K562 (cell line): ENCODE measurements around the gene CAMK2G. TPM values are rescaled to one million over a fixed set of nuclear protein-coding genes. Genes with fewer than 3 reads are reported as not detected.
A peak's percentile ranks its signal among the peaks of the same experiment; 100 is the strongest.

Source experiments
- CBFA2T2 ChIP-seq: fragments of 450-650 bp; conservative IDR thresholded peaks from 2 replicates; pipeline ENCODE4 v1.6.1; 2017; ENCODE audit warnings: mild to moderate bottlenecking
- CBFA2T3 ChIP-seq: fragments of 450-650 bp; IDR thresholded peaks from 2 replicates; pipeline ENCODE4 v1.6.1; 2017
- GABPB1 ChIP-seq: sonication (generic); formaldehyde crosslinking; IDR thresholded peaks from 2 replicates; pipeline ENCODE4 v1.8.0; 2022; ENCODE audit warnings: mild to moderate bottlenecking, missing genetic modification reagents
- HIVEP1 ChIP-seq: fragments of 250-450 bp; sonication (Bioruptor Pico); IDR thresholded peaks from 2 replicates; pipeline ENCODE4 v1.4.0; 2020; ENCODE audit warnings: mild to moderate bottlenecking
- RBM17 ChIP-seq: fragments of 200-400 bp; formaldehyde crosslinking; IDR thresholded peaks from 2 replicates; pipeline ENCODE4 v1.6.1; 2017; ENCODE audit warnings: low read depth, mild to moderate bottlenecking, low read length, borderline replicate concordance
- ZNF212 ChIP-seq: fragments of 450-650 bp; formaldehyde crosslinking; IDR thresholded peaks from 2 replicates; pipeline ENCODE4 v1.4.0; 2020; ENCODE audit warnings: mild to moderate bottlenecking
- polyA plus RNA-seq, 8 experiments: library from polyadenylated mRNA; depleted of rRNA in 4 of 8; stranded (reverse) in 5 of 8; unstranded in 3 of 8; fragments of >200 nt; fragmentation: Nextera tagmentation in 2 of 8; fragmentation: Illumina TruSeq in 1 of 8; extraction: Ambion mirVana in 2 of 8; extraction: Trizol in 1 of 8; gene quantifications; 2 replicates each; pipeline versions ENCODE4 v1.2.1 to v1.2.3, GENCODE V29; 2011 to 2014; ENCODE audit warnings: inconsistent platforms in 1 of 8, missing spikeins in 1 of 8
- total RNA-seq, 7 experiments: library from RNA; depleted of rRNA in 6 of 7; stranded (reverse); fragments of >200 nt in 6 of 7; fragmentation: Illumina TruSeq in 2 of 7; extraction: Trizol in 2 of 7; gene quantifications; 2 replicates each; pipeline versions ENCODE4 v1.2.1 to v1.2.3, GENCODE V29; 2011 to 2021; ENCODE audit warnings: low replicate concordance in 1 of 7
- TF ChIP-seq, protein P1 (sequence below), 2 experiments: fragments of 450-650 bp in 1 of 2; sonication (generic) in 1 of 2; formaldehyde crosslinking in 1 of 2; IDR thresholded peaks; 2 replicates each; pipeline versions ENCODE4 v1.7.1 to v1.9.0; 2016 to 2022; ENCODE audit warnings: inconsistent platforms in 1 of 2, mild to moderate bottlenecking in 1 of 2, missing genetic modification reagents in 1 of 2
- TF ChIP-seq, protein P2 (sequence below), 3 experiments: IDR thresholded peaks in 2 of 3; conservative IDR thresholded peaks in 1 of 3; 2 replicates each; pipeline ENCODE4 v1.5.1; 2011 to 2012; ENCODE audit warnings: low read length in 3 of 3, mild to moderate bottlenecking in 3 of 3, control low read depth in 2 of 3, improper control_type of control experiment in 1 of 3, inconsistent platforms in 1 of 3, low read depth in 1 of 3, mixed read lengths in 1 of 3, moderate library complexity in 1 of 3; ENCODE audit not compliant: insufficient read depth in 2 of 3

Gene CAMK2G
- total and polyA plus RNA-seq, 9 of the 15 experiments (the other 6 are each of a cell fraction or from before 2014, with no cell fraction given): 9.0 to 37.9 (median 32.6) TPM

DNA sequence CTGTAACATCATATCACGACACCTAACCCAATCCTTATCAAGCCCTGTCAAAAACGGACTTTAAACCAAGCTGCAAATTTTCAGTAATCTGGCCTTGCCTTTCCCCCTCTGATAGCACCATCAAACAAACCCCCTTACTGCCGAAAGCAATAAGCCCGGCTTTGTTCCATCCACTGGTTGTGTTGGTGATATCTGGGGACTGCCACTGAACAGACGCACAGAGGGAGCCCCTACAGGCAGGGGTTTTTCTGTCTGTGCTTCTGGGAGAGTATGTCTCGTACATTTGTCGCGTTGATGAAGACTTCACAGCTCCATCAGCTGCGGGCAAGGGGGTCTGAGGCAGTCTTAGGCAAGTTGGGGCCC lies 36.0 kb upstream of the CAMK2G start (continued):
- TF ChIP-seq, protein P1, sequence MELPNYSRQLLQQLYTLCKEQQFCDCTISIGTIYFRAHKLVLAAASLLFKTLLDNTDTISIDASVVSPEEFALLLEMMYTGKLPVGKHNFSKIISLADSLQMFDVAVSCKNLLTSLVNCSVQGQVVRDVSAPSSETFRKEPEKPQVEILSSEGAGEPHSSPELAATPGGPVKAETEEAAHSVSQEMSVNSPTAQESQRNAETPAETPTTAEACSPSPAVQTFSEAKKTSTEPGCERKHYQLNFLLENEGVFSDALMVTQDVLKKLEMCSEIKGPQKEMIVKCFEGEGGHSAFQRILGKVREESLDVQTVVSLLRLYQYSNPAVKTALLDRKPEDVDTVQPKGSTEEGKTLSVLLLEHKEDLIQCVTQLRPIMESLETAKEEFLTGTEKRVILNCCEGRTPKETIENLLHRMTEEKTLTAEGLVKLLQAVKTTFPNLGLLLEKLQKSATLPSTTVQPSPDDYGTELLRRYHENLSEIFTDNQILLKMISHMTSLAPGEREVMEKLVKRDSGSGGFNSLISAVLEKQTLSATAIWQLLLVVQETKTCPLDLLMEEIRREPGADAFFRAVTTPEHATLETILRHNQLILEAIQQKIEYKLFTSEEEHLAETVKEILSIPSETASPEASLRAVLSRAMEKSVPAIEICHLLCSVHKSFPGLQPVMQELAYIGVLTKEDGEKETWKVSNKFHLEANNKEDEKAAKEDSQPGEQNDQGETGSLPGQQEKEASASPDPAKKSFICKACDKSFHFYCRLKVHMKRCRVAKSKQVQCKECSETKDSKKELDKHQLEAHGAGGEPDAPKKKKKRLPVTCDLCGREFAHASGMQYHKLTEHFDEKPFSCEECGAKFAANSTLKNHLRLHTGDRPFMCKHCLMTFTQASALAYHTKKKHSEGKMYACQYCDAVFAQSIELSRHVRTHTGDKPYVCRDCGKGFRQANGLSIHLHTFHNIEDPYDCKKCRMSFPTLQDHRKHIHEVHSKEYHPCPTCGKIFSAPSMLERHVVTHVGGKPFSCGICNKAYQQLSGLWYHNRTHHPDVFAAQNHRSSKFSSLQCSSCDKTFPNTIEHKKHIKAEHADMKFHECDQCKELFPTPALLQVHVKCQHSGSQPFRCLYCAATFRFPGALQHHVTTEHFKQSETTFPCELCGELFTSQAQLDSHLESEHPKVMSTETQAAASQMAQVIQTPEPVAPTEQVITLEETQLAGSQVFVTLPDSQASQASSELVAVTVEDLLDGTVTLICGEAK (IDR thresholded peaks at IDR 0.05): peak; percentile 25; the same call in 1 of the 2 replicates
- TF ChIP-seq, protein P1 (CRISPR knock-in tag; IDR thresholded peaks at IDR 0.05): no peak
- TF ChIP-seq HIVEP1 (CRISPR knock-in tag) (0 out of 2 replicates have a peak, but pooled peaks have one; percentile 68), CBFA2T3 (peak; percentile 64), CBFA2T2 (peak; percentile 27), ZNF212 (CRISPR knock-in tag) (0 out of 2 replicates have a peak, but pooled peaks have one; percentile 36), GABPB1 (CRISPR knock-in tag) (0 out of 2 replicates have a peak, but pooled peaks have one; percentile 10), RBM17 (no peak)
- TF ChIP-seq, protein P2, sequence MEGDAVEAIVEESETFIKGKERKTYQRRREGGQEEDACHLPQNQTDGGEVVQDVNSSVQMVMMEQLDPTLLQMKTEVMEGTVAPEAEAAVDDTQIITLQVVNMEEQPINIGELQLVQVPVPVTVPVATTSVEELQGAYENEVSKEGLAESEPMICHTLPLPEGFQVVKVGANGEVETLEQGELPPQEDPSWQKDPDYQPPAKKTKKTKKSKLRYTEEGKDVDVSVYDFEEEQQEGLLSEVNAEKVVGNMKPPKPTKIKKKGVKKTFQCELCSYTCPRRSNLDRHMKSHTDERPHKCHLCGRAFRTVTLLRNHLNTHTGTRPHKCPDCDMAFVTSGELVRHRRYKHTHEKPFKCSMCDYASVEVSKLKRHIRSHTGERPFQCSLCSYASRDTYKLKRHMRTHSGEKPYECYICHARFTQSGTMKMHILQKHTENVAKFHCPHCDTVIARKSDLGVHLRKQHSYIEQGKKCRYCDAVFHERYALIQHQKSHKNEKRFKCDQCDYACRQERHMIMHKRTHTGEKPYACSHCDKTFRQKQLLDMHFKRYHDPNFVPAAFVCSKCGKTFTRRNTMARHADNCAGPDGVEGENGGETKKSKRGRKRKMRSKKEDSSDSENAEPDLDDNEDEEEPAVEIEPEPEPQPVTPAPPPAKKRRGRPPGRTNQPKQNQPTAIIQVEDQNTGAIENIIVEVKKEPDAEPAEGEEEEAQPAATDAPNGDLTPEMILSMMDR (IDR thresholded peaks at IDR 0.05 in 2 of 3, conservative IDR thresholded peaks at IDR 0.05 in 1 of 3; ENCODE audit: insufficient read depth in 2 of 3, low read depth in 1 of 3, low read length in 3 of 3): peak; percentile 24 to 29 (median 25); a peak in 3 of 6 replicates
